K562 (cell line): ENCODE results near the gene HSPA5. TPM values are rescaled to one million over a fixed set of nuclear protein-coding genes. Genes with fewer than 3 reads are reported as not detected.

Experiments used
- FOXK1 ChIP-seq: sonication (generic); formaldehyde crosslinking; IDR thresholded peaks from 2 replicates; pipeline ENCODE4 v1.8.0; 2022; ENCODE audit warnings: missing genetic modification reagents, mild to moderate bottlenecking, borderline replicate concordance
- KAT7 ChIP-seq: sonication (generic); formaldehyde crosslinking; IDR thresholded peaks from 2 replicates; pipeline ENCODE4 v1.8.0; 2022; ENCODE audit warnings: missing genetic modification reagents, mild to moderate bottlenecking, borderline replicate concordance
- MBD2 ChIP-seq: sonication (generic); IDR thresholded peaks from 2 replicates; pipeline ENCODE4 v1.6.1; 2016; ENCODE audit warnings: low read depth, borderline replicate concordance
- MCM3 ChIP-seq: fragments of 450-650 bp; IDR thresholded peaks from 2 replicates; pipeline ENCODE4 v1.6.1; 2016
- NR2C1 ChIP-seq, 2 experiments: fragments of 450-650 bp; IDR thresholded peaks; 2 replicates each; pipeline ENCODE4 v1.6.1; 2017; ENCODE audit warnings: mild to moderate bottlenecking in 2 of 2, antibody characterized with exemption in 1 of 2, inconsistent platforms in 1 of 2, missing compliant biosample characterization in 1 of 2, missing genetic modification characterization in 1 of 2
- POU5F1 ChIP-seq: fragments of 150-350 bp; IDR thresholded peaks from 2 replicates; pipeline ENCODE4 v1.6.1; 2014; ENCODE audit warnings: borderline replicate concordance, low read length, low read depth, mild to moderate bottlenecking; ENCODE audit not compliant: partially characterized antibody
- RBM14 ChIP-seq: fragments of 200-400 bp; formaldehyde crosslinking; IDR thresholded peaks from 2 replicates; pipeline ENCODE4 v1.6.1; 2018; ENCODE audit warnings: low read depth, mild to moderate bottlenecking, low read length, moderate library complexity, borderline replicate concordance; ENCODE audit not compliant: insufficient read depth
- ZBED1 ChIP-seq: IDR thresholded peaks from 2 replicates; pipeline ENCODE4 v1.6.1; 2014
- ZFP1 ChIP-seq: fragments of 450-650 bp; formaldehyde crosslinking; IDR thresholded peaks from 2 replicates; pipeline ENCODE4 v1.4.0; 2020; ENCODE audit warnings: mild to moderate bottlenecking, mixed read lengths
- ZNF583 ChIP-seq: fragments of 250-450 bp; sonication (Bioruptor Pico); IDR thresholded peaks from 2 replicates; pipeline ENCODE4 v1.4.0; 2020
- polyA plus RNA-seq, 8 experiments: library from polyadenylated mRNA; depleted of rRNA in 4 of 8; stranded (reverse) in 5 of 8; unstranded in 3 of 8; fragments of >200 nt; fragmentation: Nextera tagmentation in 2 of 8; fragmentation: Illumina TruSeq in 1 of 8; extraction: Ambion mirVana in 2 of 8; extraction: Trizol in 1 of 8; gene quantifications; 2 replicates each; pipeline versions ENCODE4 v1.2.1 to v1.2.3, GENCODE V29; 2011 to 2014; ENCODE audit warnings: inconsistent platforms in 1 of 8, missing spikeins in 1 of 8
- total RNA-seq, 7 experiments: library from RNA; depleted of rRNA in 6 of 7; stranded (reverse); fragments of >200 nt in 6 of 7; fragmentation: Illumina TruSeq in 2 of 7; extraction: Trizol in 2 of 7; gene quantifications; 2 replicates each; pipeline versions ENCODE4 v1.2.1 to v1.2.3, GENCODE V29; 2011 to 2021; ENCODE audit warnings: low replicate concordance in 1 of 7
- TF ChIP-seq, protein P1 (sequence below), 2 experiments: fragments of 450-650 bp; IDR thresholded peaks; 2 replicates each; pipeline ENCODE4 v1.6.1; 2016; ENCODE audit warnings: mild to moderate bottlenecking in 2 of 2, borderline replicate concordance in 1 of 2, low read depth in 1 of 2, moderate library complexity in 1 of 2
- TF ChIP-seq, protein P2 (sequence below): sonication (generic); formaldehyde crosslinking; IDR thresholded peaks from 2 replicates; pipeline ENCODE4 v1.8.1; 2023; ENCODE audit warnings: mild to moderate bottlenecking, missing genetic modification reagents
- TF ChIP-seq, protein P3 (sequence below): sonication (generic); formaldehyde crosslinking; IDR thresholded peaks from 2 replicates; pipeline ENCODE4 v1.8.0; 2022; ENCODE audit warnings: mild to moderate bottlenecking, missing genetic modification reagents

Gene HSPA5
- total and polyA plus RNA-seq, 9 of the 15 experiments (the other 6 are each of a cell fraction or from before 2014, with no cell fraction given), result 48.0 to 265 (median 113) TPM

DNA sequence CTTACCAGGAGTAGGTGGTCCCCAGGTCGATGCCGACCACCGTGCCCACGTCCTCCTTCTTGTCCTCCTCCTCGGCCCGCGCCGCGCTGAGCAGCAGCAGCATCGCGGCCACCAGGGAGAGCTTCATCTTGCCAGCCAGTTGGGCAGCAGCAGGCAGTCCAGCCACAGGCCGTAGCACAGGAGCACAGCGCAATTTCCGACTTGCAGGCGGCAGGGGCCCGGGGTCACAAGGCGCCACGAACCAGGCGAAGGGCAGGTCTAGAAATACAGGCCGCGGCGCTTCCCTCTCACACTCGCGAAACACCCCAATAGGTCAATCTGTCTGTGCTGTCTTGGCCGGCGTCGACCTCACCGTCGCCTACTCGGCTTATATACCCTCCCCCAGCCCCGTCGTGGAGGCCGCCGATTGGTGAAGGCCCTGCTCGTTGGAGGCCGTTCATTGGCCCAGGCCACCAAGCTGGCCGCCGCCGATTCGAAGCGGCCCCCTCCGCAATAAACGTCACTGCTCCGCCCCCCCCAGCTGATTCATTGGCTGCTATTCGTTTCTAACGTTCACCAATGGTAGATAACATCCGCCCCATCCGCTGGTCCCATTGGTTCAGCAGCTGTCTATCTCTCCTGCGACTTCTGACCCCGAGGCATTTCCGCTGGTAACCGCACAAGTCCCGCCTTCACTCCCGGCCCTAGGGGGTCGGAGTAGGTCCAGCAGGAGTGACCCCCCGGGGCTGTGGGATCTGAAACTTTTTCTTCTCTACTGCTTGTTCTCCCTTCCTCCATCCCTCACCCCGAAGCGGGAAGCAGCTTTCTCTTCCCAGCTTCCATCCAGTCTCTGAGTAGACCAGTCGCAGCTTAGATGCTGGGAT, at the start of gene HSPA5 (continued):
- TF ChIP-seq, protein P1, sequence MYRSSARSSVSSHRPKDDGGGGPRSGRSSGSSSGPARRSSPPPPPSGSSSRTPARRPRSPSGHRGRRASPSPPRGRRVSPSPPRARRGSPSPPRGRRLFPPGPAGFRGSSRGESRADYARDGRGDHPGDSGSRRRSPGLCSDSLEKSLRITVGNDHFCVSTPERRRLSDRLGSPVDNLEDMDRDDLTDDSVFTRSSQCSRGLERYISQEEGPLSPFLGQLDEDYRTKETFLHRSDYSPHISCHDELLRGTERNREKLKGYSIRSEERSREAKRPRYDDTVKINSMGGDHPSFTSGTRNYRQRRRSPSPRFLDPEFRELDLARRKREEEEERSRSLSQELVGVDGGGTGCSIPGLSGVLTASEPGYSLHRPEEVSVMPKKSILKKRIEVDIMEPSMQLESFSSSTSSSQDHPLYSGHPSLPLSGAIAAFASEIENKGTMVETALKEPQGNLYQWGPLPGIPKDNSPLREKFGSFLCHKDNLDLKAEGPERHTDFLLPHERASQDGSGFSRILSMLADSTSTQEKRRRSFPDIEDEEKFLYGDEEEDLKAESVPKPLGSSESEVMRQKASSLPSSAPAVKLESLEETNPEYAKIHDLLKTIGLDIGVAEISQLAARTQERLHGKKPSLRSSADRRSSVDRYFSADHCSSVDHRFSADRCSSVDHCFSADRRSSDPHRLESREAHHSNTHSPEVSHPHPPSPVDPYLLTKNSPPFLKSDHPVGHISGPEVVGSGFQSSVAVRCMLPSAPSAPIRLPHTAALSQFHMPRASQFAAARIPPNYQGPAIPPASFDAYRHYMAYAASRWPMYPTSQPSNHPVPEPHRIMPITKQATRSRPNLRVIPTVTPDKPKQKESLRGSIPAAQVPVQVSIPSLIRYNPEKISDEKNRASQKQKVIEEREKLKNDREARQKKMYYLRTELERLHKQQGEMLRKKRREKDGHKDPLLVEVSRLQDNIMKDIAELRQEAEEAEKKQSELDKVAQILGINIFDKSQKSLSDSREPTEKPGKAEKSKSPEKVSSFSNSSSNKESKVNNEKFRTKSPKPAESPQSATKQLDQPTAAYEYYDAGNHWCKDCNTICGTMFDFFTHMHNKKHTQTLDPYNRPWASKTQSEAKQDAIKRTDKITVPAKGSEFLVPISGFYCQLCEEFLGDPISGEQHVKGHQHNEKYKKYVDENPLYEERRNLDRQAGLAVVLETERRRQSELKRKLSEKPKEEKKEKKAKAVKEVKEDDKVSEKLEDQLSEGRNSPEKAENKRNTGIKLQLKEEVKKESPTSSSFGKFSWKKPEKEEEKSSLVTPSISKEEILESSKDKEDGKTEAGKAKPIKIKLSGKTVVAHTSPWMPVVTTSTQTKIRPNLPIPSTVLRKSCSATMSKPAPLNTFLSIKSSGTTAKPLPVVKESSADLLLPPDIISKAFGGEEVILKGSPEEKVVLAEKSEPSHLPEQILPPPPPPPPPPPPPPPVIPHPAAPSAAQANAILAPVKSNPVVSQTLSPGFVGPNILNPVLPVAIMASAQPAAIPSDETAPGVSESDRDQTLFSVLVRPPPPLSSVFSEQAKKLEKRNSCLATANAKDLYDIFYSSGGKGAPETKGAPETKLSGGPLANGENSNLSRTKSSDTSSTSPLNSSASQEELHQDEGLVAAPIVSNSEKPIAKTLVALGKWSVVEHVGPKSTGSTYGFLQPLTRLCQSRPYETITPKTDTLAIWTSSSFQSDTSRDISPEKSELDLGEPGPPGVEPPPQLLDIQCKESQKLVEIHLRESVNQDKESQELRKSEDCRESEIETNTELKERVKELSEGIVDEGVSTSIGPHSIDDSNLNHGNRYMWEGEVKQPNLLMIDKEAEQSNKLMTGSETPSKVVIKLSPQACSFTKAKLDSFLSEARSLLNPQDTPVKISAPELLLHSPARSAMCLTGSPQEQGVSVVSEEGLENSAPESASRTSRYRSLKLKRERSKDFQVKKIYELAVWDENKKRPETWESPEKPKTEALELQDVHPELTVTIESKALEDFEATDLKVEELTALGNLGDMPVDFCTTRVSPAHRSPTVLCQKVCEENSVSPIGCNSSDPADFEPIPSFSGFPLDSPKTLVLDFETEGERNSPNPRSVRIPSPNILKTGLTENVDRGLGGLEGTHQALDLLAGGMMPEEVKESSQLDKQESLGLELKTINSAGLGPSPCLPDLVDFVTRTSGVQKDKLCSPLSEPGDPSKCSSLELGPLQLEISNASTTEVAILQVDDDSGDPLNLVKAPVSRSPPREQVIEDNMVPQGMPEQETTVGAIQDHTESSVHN (IDR thresholded peaks at IDR 0.05; ENCODE audit: borderline replicate concordance in 1 of 2, low read depth in 1 of 2), result no peak
- no peak for TF ChIP-seq MCM3
- TF ChIP-seq RBM14, result peak; percentile 100; the same call in 1 of the 2 replicates
- TF ChIP-seq MBD2, result peak; percentile 98
- TF ChIP-seq, protein P2, sequence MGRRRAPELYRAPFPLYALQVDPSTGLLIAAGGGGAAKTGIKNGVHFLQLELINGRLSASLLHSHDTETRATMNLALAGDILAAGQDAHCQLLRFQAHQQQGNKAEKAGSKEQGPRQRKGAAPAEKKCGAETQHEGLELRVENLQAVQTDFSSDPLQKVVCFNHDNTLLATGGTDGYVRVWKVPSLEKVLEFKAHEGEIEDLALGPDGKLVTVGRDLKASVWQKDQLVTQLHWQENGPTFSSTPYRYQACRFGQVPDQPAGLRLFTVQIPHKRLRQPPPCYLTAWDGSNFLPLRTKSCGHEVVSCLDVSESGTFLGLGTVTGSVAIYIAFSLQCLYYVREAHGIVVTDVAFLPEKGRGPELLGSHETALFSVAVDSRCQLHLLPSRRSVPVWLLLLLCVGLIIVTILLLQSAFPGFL (CRISPR knock-in tag), result 0 out of 2 replicates have a peak, but pooled peaks have one; percentile 16
- 0 out of 2 replicates have a peak, but pooled peaks have one; percentile 17 for TF ChIP-seq ZNF583
- TF ChIP-seq POU5F1, result no peak
- TF ChIP-seq ZBED1, result peak; percentile 95; the same call in 1 of the 2 replicates
- peak; percentile 97 for TF ChIP-seq FOXK1 (CRISPR knock-in tag)
- TF ChIP-seq, protein P3, sequence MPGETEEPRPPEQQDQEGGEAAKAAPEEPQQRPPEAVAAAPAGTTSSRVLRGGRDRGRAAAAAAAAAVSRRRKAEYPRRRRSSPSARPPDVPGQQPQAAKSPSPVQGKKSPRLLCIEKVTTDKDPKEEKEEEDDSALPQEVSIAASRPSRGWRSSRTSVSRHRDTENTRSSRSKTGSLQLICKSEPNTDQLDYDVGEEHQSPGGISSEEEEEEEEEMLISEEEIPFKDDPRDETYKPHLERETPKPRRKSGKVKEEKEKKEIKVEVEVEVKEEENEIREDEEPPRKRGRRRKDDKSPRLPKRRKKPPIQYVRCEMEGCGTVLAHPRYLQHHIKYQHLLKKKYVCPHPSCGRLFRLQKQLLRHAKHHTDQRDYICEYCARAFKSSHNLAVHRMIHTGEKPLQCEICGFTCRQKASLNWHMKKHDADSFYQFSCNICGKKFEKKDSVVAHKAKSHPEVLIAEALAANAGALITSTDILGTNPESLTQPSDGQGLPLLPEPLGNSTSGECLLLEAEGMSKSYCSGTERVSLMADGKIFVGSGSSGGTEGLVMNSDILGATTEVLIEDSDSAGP (CRISPR knock-in tag), result peak; percentile 74
- TF ChIP-seq KAT7 (CRISPR knock-in tag), result peak; percentile 81; the same call in 1 of the 2 replicates
- TF ChIP-seq NR2C1 (IDR thresholded peaks at IDR 0.05), result no peak
- peak; percentile 97 for TF ChIP-seq NR2C1 (tag; IDR thresholded peaks at IDR 0.05)
- TF ChIP-seq ZFP1 (CRISPR knock-in tag), result no peak
